GM19025 (cell line): Measurements from ENCODE around the gene ADARB2.
"Not testable (repeated sequence)": the region's sequence is repeated elsewhere in the genome, so short reads cannot be mapped to it uniquely, and the experiment has no call there.

Source experiments
- ATAC-seq: cut with Tn5 transposase; IDR thresholded peaks from one replicate; pipeline ENCODE4 v1.9.1; 2021; ENCODE audit warnings: mild to moderate bottlenecking, low read depth, moderate library complexity; ENCODE audit not compliant: unreplicated experiment

ADARB2 gene

DNA sequence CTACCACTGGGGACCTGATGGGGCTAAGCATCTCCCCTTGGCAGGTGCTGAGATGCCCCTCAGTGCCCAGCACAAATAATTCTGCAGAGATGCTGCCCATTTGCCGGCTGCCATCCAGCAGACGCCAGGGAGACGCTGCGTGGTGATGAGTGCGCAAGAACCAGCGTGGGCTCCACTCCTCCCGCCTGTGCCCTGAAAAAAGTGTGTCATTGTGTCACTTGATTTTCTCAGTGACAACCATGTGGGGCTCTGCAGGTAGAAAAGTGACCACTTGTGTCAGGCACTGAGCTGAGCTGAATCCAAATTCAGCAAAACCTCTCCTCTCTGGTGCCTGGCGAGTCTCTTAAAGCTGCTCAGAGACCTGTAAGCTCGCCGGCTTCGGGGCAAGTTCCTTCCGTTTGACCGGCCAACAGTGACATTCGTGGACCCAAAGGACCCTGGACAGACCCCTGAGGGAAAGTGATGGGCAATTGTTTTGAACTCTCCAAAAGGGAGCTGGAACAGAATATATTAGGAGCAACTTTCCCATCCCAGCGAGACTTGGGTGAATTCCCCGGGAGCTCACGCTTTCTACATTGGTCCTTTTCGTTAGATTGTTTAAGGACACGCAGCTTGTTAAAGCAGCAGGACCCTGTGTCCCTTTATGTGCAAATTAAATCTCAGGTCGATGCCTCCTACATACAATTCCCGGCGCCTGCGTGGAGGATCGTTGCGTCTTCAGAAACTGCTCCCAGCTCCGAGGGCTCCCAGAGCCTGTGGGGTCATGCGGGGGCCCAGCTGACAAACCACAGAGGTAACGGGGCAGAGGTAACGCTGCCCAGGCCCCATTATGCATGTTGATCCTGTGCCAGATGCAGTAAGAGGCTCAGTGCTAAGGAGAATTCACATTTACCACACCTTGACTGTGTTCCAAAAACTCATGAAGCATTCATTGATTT is 332.7 kb downstream of the ADARB2 start:
- ATAC-seq = no peak

- ATAC-seq = no peak
Observed at GRCh38 chr10:1403508-1404322, 333.6 kb downstream of the ADARB2 start.

DNA sequence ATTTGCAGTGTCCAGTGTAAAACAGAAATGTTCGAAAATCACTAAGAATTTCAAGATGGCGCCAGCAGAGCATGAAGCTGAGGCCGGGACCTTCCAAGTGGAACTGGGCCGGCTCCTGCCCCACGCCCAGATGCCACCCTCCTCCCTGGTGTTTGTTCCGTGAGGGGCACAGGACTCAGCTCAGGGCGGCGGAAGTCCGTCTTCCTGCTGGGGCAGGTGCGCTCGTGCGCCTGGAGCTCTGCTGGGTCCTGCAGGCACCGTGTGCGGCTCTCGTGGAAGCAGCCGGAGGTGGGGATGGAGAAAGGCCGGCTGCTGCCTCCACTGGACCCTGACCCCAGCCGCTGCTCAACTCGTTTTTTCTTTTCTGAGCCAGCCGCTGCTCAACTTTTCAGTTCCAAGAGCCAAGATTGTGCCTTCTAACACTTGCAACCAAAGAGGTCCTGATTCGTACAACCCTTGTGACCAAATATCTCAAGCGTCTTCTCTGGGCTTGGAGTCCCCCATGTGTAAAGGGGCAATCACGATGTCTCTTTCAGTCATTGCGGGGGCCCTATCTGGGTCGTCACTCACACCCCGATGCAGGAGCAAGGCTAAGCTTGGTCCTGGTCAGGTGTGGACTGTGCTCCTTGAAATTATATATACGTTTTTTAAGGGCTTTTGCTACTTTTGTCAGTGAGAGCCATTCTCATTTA is 334.4 kb downstream of the ADARB2 start:
- no peak for ATAC-seq

- ATAC-seq = no peak
Observed at GRCh38 chr10:1402016-1402770, 335.1 kb downstream of the ADARB2 start.

- no peak for ATAC-seq
Observed at GRCh38 chr10:1401071-1401965, 336.0 kb downstream of the ADARB2 start.

DNA sequence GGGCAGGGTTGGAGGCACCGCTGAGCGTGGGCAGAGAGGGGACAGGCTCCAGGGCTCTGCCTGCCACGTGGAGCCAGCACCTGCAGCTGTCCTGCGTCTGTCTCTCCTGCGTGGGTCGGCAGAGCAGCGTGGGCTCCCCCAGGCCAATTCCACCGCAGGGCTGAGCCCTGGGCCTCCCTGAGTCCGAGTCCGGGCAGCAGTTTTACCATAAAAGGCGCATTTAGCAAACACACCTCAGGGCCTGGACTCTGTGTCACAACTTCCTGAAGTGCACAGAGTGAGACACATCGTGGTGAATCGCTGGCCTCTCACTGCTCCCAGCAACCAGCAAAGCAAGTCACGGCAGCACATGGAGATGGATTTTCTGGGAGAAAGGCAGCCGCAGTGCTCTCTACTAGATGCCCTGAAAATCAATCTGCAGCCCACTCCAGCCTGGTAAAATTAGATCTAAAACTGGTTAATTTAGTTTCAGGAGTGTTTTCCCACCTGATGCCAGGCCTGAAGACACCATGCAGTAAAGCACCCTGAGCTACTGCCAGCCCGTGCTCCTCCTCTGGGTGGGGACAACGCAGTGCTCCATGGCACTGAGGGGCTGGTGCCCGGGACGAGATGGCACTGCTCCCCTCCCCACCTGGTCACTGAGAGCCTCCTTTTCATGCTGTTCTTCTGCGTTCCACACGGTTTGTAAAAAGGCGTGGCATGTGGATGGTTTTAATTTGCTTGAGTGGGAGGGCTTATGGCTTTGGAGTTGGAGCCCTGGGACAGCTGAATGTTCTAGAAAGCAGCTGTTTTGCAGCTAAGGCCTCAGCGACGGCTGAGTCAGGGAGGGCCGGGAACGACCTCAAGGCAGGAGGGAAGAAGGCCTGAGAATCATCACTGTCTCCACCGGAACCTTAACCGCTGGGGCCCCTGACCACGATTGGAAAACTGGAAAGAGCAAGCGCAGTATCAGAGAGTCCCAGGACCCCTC is 336.9 kb downstream of the ADARB2 start:
- ATAC-seq = no peak

DNA sequence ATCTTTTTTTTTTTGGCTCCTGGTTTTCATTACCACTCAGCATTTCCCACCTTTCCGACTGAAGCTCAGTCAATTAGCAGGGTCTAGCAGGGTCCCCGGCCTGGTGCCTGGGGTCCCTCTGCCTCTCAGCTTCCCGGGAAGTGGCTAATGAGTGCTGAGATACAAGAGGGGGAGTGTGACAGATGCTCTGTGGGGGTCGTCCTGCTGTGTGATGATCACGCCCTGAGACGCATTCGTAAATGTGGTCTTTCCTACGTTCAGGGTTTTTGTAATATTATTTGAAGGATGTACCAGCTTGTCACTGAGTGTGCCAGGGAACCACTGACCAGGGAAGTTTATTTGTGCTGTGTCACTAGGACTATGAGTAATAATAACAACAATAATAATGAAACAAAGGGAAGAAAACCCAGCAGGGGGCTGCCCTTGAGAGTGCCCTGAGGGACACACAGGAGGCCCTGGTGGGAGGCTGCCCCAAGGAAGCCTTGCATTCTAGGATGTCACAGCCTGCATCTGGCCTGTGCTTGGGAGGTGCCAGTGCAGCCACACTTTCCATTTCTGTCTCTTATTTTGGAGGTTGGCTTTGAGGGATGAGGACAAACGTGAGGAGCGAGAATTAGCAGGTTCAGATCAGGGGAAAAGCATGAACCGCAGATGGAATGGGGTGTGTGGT is 337.8 kb downstream of the ADARB2 start:
- no peak for ATAC-seq

GRCh38 chr10:1398626-1399410 is 338.5 kb downstream of the ADARB2 start:
- ATAC-seq = no peak

- ATAC-seq = not testable (repeated sequence)
Observed at GRCh38 chr10:1398116-1398515, 339.2 kb downstream of the ADARB2 start.

GRCh38 chr10:1396297-1396635 is 341.1 kb downstream of the ADARB2 start:
- no peak for ATAC-seq

GRCh38 chr10:1395481-1396296 is 341.6 kb downstream of the ADARB2 start:
- ATAC-seq = no peak

- no peak for ATAC-seq
Observed at GRCh38 chr10:1395025-1395480, 342.3 kb downstream of the ADARB2 start.

- no peak for ATAC-seq
Observed at GRCh38 chr10:1394155-1394912, 343.0 kb downstream of the ADARB2 start.

- no peak for ATAC-seq
Observed at GRCh38 chr10:1393481-1393880, 343.8 kb downstream of the ADARB2 start.

GRCh38 chr10:1392127-1392526 is 345.2 kb downstream of the ADARB2 start:
- no peak for ATAC-seq
